Neural crest cell (in vitro differentiated cells): ENCODE measurements around the gene QRFP. TPM values are rescaled to one million over a fixed set of nuclear protein-coding genes. Genes with fewer than 3 reads are reported as not detected.

Experiments used
- DNase-seq: peaks from one replicate; pipeline ENCODE4 v3.0.0; 2021; ENCODE audit warnings: low read depth, mixed read lengths, low spot score
- H3K27ac Mint-ChIP-seq: one replicate; pipeline ENCODE4 v1.8.0; 2021; ENCODE audit warnings: mild to moderate bottlenecking, mixed read lengths; ENCODE audit not compliant: unreplicated experiment
- H3K27me3 Mint-ChIP-seq: 2 replicates; pipeline ENCODE4 v1.8.0; 2021; ENCODE audit warnings: low read depth, mild to moderate bottlenecking, mixed read lengths
- H3K36me3 Mint-ChIP-seq: 2 replicates; pipeline ENCODE4 v1.8.0; 2021; ENCODE audit warnings: low read depth, mild to moderate bottlenecking, mixed read lengths
- H3K4me1 Mint-ChIP-seq: 2 replicates; pipeline ENCODE4 v1.8.0; 2021; ENCODE audit warnings: mixed read lengths
- H3K4me3 Mint-ChIP-seq: one replicate; pipeline ENCODE4 v1.8.0; 2021; ENCODE audit warnings: mild to moderate bottlenecking, mixed read lengths
- H3K9me3 Mint-ChIP-seq: 2 replicates; pipeline ENCODE4 v1.8.0; 2021; ENCODE audit warnings: mixed read lengths
- total RNA-seq: library from RNA; stranded (reverse); gene quantifications from 2 replicates; pipeline ENCODE4 v1.2.1, GENCODE V29; 2021
- TF ChIP-seq, protein P1 (sequence below): fragments of 200-600 bp; sonication (generic); conservative IDR thresholded peaks from 2 replicates; pipeline ENCODE4 v1.5.0; 2021; ENCODE audit warnings: antibody characterized with exemption, mild to moderate bottlenecking

Gene QRFP
- total RNA-seq, 1 donor from 2014 or later, result not detected

DNA sequence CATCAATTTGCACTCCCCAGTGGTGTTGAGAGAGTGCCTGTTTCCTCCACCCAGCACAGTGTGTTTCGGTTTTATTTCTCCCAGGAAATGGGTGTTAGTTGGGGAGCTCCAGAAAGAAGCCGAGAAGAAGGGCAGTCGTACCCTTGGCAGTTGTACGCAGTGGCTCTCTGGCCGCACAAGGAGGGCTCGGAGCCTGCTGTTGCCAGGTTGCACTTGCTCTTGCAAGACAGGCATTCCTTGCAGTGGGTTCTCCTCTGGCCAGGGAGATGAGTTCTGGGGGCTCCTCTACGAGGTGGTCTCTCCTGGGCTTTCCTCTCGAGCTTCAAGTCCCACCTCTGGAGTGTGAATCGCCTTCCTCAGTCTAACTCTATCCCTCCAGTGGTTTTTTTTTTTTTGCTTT is 29.1 kb downstream of the QRFP start:
- Mint-ChIP-seq H3K36me3 (peaks cover 3% of the 10 kb centered on the region), H3K4me3 (no peak overlapping the region), H3K4me1 (peaks cover 28% of the 10 kb centered on the region), H3K27me3 (no peaks in the 10 kb centered on the region), H3K27ac (no peak overlapping the region), H3K9me3 (no peaks in the 10 kb centered on the region)
- DNase-seq, result no peak
- TF ChIP-seq, protein P1, sequence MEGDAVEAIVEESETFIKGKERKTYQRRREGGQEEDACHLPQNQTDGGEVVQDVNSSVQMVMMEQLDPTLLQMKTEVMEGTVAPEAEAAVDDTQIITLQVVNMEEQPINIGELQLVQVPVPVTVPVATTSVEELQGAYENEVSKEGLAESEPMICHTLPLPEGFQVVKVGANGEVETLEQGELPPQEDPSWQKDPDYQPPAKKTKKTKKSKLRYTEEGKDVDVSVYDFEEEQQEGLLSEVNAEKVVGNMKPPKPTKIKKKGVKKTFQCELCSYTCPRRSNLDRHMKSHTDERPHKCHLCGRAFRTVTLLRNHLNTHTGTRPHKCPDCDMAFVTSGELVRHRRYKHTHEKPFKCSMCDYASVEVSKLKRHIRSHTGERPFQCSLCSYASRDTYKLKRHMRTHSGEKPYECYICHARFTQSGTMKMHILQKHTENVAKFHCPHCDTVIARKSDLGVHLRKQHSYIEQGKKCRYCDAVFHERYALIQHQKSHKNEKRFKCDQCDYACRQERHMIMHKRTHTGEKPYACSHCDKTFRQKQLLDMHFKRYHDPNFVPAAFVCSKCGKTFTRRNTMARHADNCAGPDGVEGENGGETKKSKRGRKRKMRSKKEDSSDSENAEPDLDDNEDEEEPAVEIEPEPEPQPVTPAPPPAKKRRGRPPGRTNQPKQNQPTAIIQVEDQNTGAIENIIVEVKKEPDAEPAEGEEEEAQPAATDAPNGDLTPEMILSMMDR, result no peak

DNA sequence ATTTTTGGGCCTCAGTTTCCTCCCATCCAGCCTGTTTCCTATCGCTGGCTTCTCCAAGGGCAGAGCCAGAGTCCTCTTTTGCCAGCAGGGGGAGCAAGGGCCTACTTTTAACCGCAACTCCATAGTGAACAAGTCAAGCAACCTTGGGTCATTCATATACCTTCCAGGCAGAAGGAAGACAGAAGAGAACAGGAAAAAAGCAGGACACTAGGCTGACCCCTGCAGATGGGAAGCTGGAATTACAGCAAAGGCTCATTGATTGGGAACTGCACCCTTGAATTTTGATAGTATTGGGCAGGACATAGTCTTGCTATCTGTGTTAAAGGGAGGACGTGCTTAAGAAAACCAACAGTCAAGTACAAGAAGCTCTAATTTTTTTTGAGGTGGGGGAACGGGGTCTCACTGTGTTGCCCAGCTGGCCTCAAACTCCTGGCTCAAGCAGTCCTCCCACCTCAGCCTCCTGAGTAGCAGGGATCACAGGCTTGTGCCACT is 30.1 kb downstream of the QRFP start:
- TF ChIP-seq, protein P1, result peak; percentile 96
- H3K36me3 Mint-ChIP-seq, result no peaks in the 10 kb centered on the region
- H3K27ac Mint-ChIP-seq, result no peak overlapping the region
- peak; percentile 86 for DNase-seq
- H3K9me3 Mint-ChIP-seq, result no peaks in the 10 kb centered on the region
- peaks cover 30% of the 10 kb centered on the region for H3K4me1 Mint-ChIP-seq
- no peak overlapping the region for H3K4me3 Mint-ChIP-seq
- H3K27me3 Mint-ChIP-seq, result no peaks in the 10 kb centered on the region

DNA sequence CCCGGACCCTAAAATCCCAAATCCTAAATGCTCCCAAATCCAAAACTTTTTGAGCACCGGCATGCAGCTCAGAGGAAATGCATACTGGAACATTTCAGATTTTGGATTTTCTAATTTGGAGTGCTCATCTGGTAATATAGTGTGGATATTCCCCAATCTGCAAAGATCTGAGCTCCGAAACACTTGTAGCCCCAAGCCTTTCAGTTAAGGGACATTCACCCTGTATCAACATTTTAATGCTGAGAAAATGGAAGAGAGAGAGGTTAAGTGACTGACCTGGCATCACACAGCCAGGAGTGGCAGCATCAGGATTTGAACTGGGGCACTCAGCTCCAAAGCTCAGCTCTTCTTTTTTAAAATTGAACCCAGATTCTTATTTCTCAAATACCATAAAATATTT is 30.7 kb downstream of the QRFP start:
- no peaks in the 10 kb centered on the region for H3K27me3 Mint-ChIP-seq
- H3K4me1 Mint-ChIP-seq, result peaks cover 28% of the 10 kb centered on the region
- DNase-seq, result no peak
- H3K4me3 Mint-ChIP-seq, result no peak overlapping the region
- no peaks in the 10 kb centered on the region for H3K36me3 Mint-ChIP-seq
- TF ChIP-seq, protein P1, result no peak
- no peaks in the 10 kb centered on the region for H3K9me3 Mint-ChIP-seq
- no peak overlapping the region for H3K27ac Mint-ChIP-seq

DNA sequence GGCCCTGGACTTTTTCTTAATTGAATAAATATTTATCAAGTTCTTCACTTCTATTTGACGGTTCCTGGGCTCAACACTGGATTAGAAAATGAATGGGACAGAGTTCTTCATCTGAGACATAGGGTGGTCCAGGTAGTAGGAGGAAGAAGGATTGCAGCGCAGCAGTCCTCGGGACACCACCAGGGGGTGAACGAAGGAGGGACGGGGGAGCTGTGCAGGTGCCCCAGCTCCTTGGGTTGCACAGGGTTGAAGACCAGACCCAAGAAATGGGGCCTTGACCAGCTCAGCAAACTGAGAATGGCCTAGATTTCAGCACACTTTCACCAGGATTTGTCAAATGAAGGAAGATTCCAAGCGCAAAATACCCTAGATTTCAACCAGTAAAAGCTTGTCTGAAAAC is 32.1 kb downstream of the QRFP start:
- Mint-ChIP-seq H3K9me3 (no peaks in the 10 kb centered on the region), H3K27me3 (no peaks in the 10 kb centered on the region), H3K4me1 (peaks cover 28% of the 10 kb centered on the region), H3K4me3 (no peak overlapping the region), H3K36me3 (no peaks in the 10 kb centered on the region), H3K27ac (peak overlapping the region; percentile 70)
- no peak for DNase-seq
- TF ChIP-seq, protein P1, result no peak

DNA sequence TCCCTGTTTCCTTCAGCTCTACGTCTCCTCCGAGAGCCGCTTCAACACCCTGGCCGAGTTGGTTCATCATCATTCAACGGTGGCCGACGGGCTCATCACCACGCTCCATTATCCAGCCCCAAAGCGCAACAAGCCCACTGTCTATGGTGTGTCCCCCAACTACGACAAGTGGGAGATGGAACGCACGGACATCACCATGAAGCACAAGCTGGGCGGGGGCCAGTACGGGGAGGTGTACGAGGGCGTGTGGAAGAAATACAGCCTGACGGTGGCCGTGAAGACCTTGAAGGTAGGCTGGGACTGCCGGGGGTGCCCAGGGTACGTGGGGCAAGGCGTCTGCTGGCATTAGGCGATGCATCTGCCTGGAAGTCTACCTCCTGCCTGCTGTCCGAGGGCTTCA is 33.9 kb downstream of the QRFP start:
- no peak overlapping the region for H3K4me3 Mint-ChIP-seq
- TF ChIP-seq, protein P1, result no peak
- no peaks in the 10 kb centered on the region for H3K9me3 Mint-ChIP-seq
- H3K27ac Mint-ChIP-seq, result no peak overlapping the region
- H3K27me3 Mint-ChIP-seq, result no peaks in the 10 kb centered on the region
- no peak for DNase-seq
- peaks cover 32% of the 10 kb centered on the region for H3K4me1 Mint-ChIP-seq
- H3K36me3 Mint-ChIP-seq, result no peaks in the 10 kb centered on the region

DNA sequence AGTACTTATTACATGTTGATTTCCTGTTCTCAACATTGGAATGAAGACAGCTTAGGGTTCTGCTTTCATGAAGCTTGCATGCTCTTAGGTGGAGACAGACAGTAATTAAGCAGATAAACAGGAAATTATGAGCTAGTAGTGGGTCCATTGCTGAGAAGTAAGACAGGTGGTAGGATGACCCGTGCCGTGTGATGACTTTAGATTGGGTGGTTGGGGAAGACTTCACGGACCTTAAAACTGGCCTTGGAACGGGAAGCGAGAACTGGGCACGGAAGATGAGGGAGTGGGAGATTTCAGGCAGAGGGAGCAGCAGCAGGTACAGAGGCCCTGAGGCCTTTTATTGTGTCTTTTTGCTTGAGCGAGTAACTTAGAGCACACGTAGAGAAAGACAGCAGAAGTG is 34.4 kb downstream of the QRFP start:
- peaks cover 37% of the 10 kb centered on the region for H3K4me1 Mint-ChIP-seq
- H3K4me3 Mint-ChIP-seq, result no peak overlapping the region
- no peaks in the 10 kb centered on the region for H3K9me3 Mint-ChIP-seq
- no peaks in the 10 kb centered on the region for H3K27me3 Mint-ChIP-seq
- H3K36me3 Mint-ChIP-seq, result no peaks in the 10 kb centered on the region
- DNase-seq, result no peak
- TF ChIP-seq, protein P1, result no peak
- H3K27ac Mint-ChIP-seq, result no peak overlapping the region
